Measurements from ENCODE around the gene KCNMA1. TPM values are rescaled to one million over a fixed set of nuclear protein-coding genes. Genes with fewer than 3 reads are reported as not detected.
"Not testable (repeated sequence)": the region's sequence is repeated elsewhere in the genome, so short reads cannot be mapped to it uniquely, and the experiment has no call there.

Gene KCNMA1
- total RNA-seq, 8 experiments from 2014 or later: 4.3 to 81.4 (median 17.3) TPM

DNA sequence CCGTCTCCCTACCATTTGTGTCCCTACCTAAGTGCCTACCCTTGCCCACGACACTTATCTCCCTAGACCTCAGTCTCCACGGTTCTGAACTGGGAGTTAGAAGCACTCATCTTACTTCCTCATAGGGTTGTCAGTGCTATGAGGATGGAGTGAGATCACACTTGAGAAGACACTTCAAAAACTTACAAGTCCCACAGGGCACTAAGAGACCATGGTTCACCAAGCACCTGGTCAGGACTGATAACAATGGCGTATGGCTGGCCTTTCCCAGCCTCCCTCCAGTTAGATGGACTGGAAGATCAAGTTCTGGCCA is 43.2 kb downstream of the KCNMA1 start:
- WGBS, 10 experiments: 60 to 100% (median 88%) methylated on average over 1 to 4 of the region's 4 CpGs; no CpG with 5 or more reads in 3 of the 10 experiments
- peaks cover 3 to 4% of the 10 kb centered on the region in 2 donors for H3K4me1 ChIP-seq (replicated peaks in 1 of 2)
- no peak overlapping the region for H3K27ac ChIP-seq
- ATAC-seq (replicated peaks in 6 of 8): no peak
- H3K4me3 ChIP-seq: no peak overlapping the region
- in situ Hi-C loops (cut with MboI; ENCODE audit: low pct_unique_long_range_greater_than_20kb in 2 of 9, low sequenced_read_pairs in 9 of 9, unreplicated experiment in 9 of 9): no loop called here

DNA sequence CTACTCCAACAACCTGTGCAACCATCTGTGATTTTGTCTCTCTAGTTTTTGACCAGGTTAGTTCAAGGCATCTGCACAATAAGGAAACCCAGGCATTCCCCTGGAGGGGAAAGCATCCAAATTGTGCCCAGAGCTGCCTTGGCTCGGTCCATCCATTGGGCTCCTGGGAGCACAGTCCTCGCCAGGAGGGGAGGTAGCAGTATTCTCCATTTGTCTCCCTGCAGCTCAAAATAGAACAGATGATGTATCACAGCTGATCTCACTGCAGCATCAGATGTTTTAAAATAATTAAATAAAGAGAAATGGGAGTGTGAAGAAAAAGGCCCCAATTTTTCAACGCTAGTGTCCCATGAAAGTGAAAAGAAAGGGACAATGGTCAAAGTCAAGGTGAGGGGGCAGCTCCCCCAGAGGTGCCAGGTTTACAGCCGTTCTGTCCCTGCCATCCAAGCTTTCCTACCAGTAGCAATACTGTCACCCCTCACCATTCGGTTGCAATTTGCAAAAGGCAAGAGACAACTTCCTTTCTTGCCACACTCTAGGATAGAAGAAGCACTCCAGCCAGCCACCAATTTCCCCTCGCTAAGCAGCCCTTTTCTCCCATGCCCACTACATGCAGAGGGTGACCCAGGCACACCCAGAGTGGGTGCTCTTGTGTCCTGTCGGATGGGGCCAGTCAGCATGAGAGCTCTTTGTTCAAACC is 43.7 kb downstream of the KCNMA1 start:
- WGBS, 10 experiments: 79 to 94% (median 85%) methylated on average over 1 to 4 of the region's 7 CpGs; no CpG with 5 or more reads in 2 of the 10 experiments
- Histone ChIP-seq H3K27ac (no peak overlapping the region), H3K4me3 (no peak overlapping the region), H3K4me1 (replicated peaks in 1 of 2) (no peaks in the 10 kb centered on the region)
- ATAC-seq (replicated peaks in 6 of 8): peak in 5 of 8 experiments; percentile 42 to 74 (median 54)
- in situ Hi-C loops (cut with MboI; ENCODE audit: low pct_unique_long_range_greater_than_20kb in 2 of 9, low sequenced_read_pairs in 9 of 9, unreplicated experiment in 9 of 9): no loop called here

DNA sequence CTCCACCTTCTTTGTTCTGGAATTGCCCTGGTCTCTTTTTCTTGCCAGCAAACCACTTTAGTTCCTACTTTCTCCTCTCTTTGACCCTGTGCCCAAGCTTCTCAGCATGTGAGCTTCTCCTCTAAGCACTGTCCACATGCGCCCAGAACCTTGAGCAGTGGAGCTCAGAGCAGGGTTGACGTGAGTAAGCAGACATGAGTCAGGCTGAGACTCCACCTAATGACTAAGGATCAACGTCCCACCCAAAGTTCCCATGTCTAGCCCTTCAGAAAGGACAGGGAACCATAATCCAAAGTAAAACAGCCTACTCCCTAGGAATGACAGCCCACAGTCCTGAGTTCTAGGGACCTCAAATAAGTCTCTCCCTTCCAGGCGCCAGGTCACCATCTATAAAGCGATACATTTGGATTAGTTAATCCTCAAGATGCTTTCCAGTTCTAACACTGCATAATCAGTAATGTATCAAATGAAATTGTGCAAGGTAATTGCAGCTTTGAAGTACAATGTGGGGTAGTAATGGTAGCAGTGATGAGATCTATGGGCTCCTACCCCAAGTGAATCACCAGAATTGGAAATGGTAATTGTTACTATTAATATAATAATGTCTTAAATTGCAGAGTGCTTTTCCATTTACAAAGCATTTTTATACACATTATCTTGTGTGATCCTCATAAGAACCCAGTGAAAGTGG is 44.5 kb downstream of the KCNMA1 start:
- 0 to 75% (median 25%) methylated on average over 1 to 4 of the region's 5 CpGs; no CpG with 5 or more reads in 3 of the 10 experiments for WGBS, 10 experiments
- H3K4me3 ChIP-seq: no peak overlapping the region
- in situ Hi-C loops (cut with MboI; ENCODE audit: low pct_unique_long_range_greater_than_20kb in 2 of 9, low sequenced_read_pairs in 9 of 9, unreplicated experiment in 9 of 9): no loop called here
- ATAC-seq (replicated peaks in 6 of 8): peak in 6 of 8 experiments; percentile 13 to 99 (median 84)
- no peak overlapping the region for H3K27ac ChIP-seq
- no peaks in the 10 kb centered on the region for H3K4me1 ChIP-seq (replicated peaks in 1 of 2)

DNA sequence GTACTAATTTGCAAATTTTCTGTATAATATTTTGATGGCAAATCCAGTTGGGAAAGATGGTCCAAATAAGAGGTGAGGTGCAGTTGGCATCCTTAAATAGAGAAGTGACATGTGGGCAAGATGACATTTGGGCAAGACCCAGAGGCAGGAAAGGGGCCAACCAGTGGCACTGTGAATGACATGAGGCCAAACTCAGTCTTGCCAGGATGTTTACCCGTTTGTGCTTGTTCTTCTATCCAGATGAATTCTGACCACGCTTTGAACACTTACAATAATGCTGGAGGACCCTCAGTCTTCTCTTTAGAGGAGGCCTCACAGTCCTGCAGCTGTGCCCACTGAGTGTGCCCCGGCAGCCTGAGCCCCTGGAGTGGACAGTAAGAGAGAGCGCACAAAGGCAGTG is 45.1 kb downstream of the KCNMA1 start:
- H3K27ac ChIP-seq: no peak overlapping the region
- peaks cover under 1% of the 10 kb centered on the region in 2 donors for H3K4me1 ChIP-seq (replicated peaks in 1 of 2)
- ATAC-seq (replicated peaks in 6 of 8): peak in 2 of 8 experiments; percentile 5 to 16
- 0 to 81% (median 60%) methylated on average over 1 to 3 of the region's 4 CpGs; no CpG with 5 or more reads in 3 of the 10 experiments for WGBS, 10 experiments
- no peak overlapping the region for H3K4me3 ChIP-seq
- in situ Hi-C loops (cut with MboI; ENCODE audit: low pct_unique_long_range_greater_than_20kb in 2 of 9, low sequenced_read_pairs in 9 of 9, unreplicated experiment in 9 of 9): no loop called here

DNA sequence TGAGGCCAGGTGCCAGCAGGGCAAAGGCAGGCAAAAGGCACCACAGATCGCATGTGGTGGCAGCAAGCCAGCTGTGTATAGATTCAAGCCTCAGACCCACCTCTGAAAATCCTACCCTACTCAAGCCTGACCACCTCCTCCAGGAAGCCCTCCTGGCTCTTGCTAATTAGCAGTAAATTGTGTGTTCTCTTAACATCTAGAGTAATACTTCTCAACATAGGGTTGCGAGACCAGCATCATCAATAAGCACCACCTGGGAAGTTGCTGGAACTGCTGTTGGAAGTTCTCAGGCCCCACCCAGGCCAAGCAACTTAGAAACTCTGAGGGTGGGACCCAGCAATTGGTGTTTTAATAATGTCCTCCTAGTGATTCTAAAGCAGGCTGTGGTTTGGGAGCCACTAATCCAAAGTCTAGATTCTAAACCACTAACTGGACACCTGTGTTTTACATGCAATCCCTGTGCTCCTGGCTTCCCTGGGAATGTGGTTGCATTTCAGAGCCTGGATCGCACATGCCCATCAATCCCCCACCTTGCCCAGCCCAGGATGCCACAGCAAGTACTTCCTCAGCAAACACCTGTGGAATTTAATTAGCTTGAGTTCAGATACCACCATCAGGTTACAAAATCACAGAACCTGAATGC is 46.2 kb downstream of the KCNMA1 start:
- ATAC-seq (replicated peaks in 6 of 8): peak in 1 of 8 experiments; percentile 1
- Histone ChIP-seq H3K27ac (no peak overlapping the region), H3K4me3 (no peak overlapping the region), H3K4me1 (replicated peaks in 1 of 2) (peaks cover 8 to 9% of the 10 kb centered on the region in 2 donors)
- in situ Hi-C loops (cut with MboI; ENCODE audit: low pct_unique_long_range_greater_than_20kb in 2 of 9, low sequenced_read_pairs in 9 of 9, unreplicated experiment in 9 of 9): no loop called here
- WGBS, 10 experiments: 93 to 100% (median 100%) methylated on average over 1 to 2 of the region's 3 CpGs; no CpG with 5 or more reads in 5 of the 10 experiments

GRCh38 chr10:77590344-77591237 is 47.0 kb downstream of the KCNMA1 start:
- no peak overlapping the region for H3K4me3 ChIP-seq
- H3K4me1 ChIP-seq (replicated peaks in 1 of 2): peaks cover 8 to 9% of the 10 kb centered on the region in 2 donors
- no peak for ATAC-seq (replicated peaks in 6 of 8)
- in situ Hi-C loops (cut with MboI; ENCODE audit: low pct_unique_long_range_greater_than_20kb in 2 of 9, low sequenced_read_pairs in 9 of 9, unreplicated experiment in 9 of 9): no loop called here
- WGBS, 10 experiments: 80 to 100% (median 87%) methylated on average over 1 to 8 of the region's 32 CpGs; no CpG with 5 or more reads in 5 of the 10 experiments
- no peak overlapping the region for H3K27ac ChIP-seq

DNA sequence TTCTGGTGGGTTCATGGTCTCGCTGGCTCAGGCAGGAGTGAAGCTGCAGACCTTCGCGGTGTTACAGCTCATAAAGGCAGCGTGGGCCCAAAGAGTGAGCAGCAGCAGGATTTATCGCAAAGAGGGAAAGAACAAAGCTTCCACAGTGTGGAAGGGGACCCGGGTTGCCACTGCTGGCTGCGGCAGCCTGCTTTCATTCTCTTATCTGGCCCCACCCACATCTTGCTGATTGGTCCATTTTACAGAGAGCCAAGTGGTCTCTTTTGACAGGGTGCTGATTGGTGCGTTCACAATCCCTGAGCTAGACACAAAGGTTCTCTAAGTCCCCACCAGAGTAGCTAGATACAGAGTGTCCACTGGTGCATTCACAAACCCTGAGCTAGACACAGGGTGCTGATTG is 47.9 kb downstream of the KCNMA1 start:
- in situ Hi-C loops (cut with MboI; ENCODE audit: low pct_unique_long_range_greater_than_20kb in 2 of 9, low sequenced_read_pairs in 9 of 9, unreplicated experiment in 9 of 9); H3K4me3 ChIP-seq; ATAC-seq (replicated peaks in 6 of 8); H3K27ac ChIP-seq: not testable (repeated sequence)
- H3K4me1 ChIP-seq (replicated peaks in 1 of 2): peaks cover 12 to 13% of the 10 kb centered on the region in 2 donors
- WGBS, 10 experiments: 96 to 100% (median 100%) methylated on average over 1 to 4 of the region's 8 CpGs; no CpG with 5 or more reads in 7 of the 10 experiments

GRCh38 chr10:77588886-77589285 is 48.7 kb downstream of the KCNMA1 start:
- in situ Hi-C loops (cut with MboI; ENCODE audit: low pct_unique_long_range_greater_than_20kb in 2 of 9, low sequenced_read_pairs in 9 of 9, unreplicated experiment in 9 of 9): no loop called here
- ATAC-seq (replicated peaks in 6 of 8): no peak
- Histone ChIP-seq H3K4me3 (no peak overlapping the region), H3K27ac (no peak overlapping the region), H3K4me1 (replicated peaks in 1 of 2) (peaks cover 12 to 14% of the 10 kb centered on the region in 2 donors)
- WGBS, 10 experiments: 80 to 100% (median 90%) methylated on average over 1 to 7 of the region's 7 CpGs; no CpG with 5 or more reads in 1 of the 10 experiments

DNA sequence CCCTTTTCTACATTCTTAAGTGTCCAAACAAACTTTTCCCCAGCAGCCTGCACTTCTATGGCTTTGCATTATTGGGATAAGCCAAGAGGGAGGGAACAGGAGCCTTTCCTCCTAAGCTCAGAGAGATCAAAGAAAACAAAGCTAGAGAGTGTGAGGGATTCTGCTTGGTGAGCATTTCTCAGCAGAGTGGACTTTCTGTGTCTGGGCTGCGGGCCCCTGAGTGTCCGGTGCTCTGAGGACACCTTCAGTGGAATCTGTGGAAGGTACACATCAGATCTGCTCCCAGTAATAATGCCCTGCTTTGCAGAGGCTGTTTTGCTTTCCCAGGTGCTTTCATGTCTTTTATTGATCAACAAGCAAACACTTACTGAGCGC is 50.2 kb downstream of the KCNMA1 start:
- WGBS, 10 experiments: 80 to 100% (median 100%) methylated on average over 1 to 3 of the region's 3 CpGs; no CpG with 5 or more reads in 4 of the 10 experiments
- in situ Hi-C loops (cut with MboI; ENCODE audit: low pct_unique_long_range_greater_than_20kb in 2 of 9, low sequenced_read_pairs in 9 of 9, unreplicated experiment in 9 of 9): no loop called here
- Histone ChIP-seq H3K4me3 (no peak overlapping the region), H3K4me1 (replicated peaks in 1 of 2) (peaks cover 12 to 14% of the 10 kb centered on the region in 2 donors), H3K27ac (no peak overlapping the region)
- peak in 7 of 8 experiments; percentile 23 to 63 (median 37) for ATAC-seq (replicated peaks in 6 of 8)

- ATAC-seq (replicated peaks in 6 of 8): peak; percentile 47 to 99 (median 68)
- no peak overlapping the region for H3K27ac ChIP-seq
- WGBS, 10 experiments: 29 to 100% (median 68%) methylated on average over 1 to 6 of the region's 7 CpGs
- H3K4me1 ChIP-seq (replicated peaks in 1 of 2): peaks cover 12 to 14% of the 10 kb centered on the region in 2 donors
- no peak overlapping the region for H3K4me3 ChIP-seq
- in situ Hi-C loops (cut with MboI; ENCODE audit: low pct_unique_long_range_greater_than_20kb in 2 of 9, low sequenced_read_pairs in 9 of 9, unreplicated experiment in 9 of 9): no loop called here
These were observed 50.7 kb downstream of the KCNMA1 start for GRCh38 chr10:77586719-77587415.

DNA sequence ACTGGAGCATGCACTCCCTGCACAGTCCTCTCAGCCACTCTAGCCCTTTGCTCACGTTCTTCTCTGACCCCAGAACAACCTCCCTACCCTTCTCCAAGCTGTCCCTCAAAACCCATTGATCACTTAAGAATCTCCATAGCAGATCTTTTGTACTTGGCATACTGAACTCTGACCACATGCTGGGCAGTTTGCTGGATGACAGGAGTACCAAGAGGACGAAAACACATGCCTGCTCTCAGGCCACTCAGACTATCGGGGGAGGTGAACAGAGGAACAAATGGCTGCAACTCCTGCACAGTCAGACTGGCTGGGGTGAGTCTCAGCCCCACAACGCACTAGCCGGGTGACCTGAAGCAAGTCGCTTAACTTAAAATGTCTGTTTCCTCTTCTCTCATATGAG is 52.7 kb downstream of the KCNMA1 start:
- Histone ChIP-seq H3K4me1 (replicated peaks in 1 of 2) (peaks cover 12 to 14% of the 10 kb centered on the region in 2 donors), H3K27ac (no peak overlapping the region), H3K4me3 (no peak overlapping the region)
- ATAC-seq (replicated peaks in 6 of 8): no peak
- WGBS, 10 experiments: 20 to 100% (median 55%) methylated on average over 1 to 4 of the region's 6 CpGs; no CpG with 5 or more reads in 3 of the 10 experiments
- in situ Hi-C loops (cut with MboI; ENCODE audit: low pct_unique_long_range_greater_than_20kb in 2 of 9, low sequenced_read_pairs in 9 of 9, unreplicated experiment in 9 of 9): no loop called here

- Histone ChIP-seq H3K4me3 (no peak overlapping the region), H3K27ac (no peak overlapping the region), H3K4me1 (replicated peaks in 1 of 2) (peaks cover 12 to 14% of the 10 kb centered on the region in 2 donors)
- no peak for ATAC-seq (replicated peaks in 6 of 8)
- in situ Hi-C loops (cut with MboI; ENCODE audit: low pct_unique_long_range_greater_than_20kb in 2 of 9, low sequenced_read_pairs in 9 of 9, unreplicated experiment in 9 of 9): no loop called here
These were observed 54.1 kb downstream of the KCNMA1 start for GRCh38 chr10:77583527-77583926.
